RWPE1 (cell line): ENCODE results near the gene YIPF3.
A peak's percentile ranks its signal among the peaks of the same experiment; 100 is the strongest.
"Not testable (repeated sequence)": the region's sequence is repeated elsewhere in the genome, so short reads cannot be mapped to it uniquely, and the experiment has no call there.

Experiments used
- CTCF ChIA-PET: fragments of 350-600 bp; sonication (Branson Sonifier 250); formaldehyde crosslinking; extraction: SDS; loops from one replicate; lab custom pipeline; 2021; lab: Yijun Ruan, JAX
- POLR2A ChIA-PET: fragments of 400-600 bp; formaldehyde crosslinking; extraction: SDS; loops from one replicate; lab custom pipeline; 2020; ENCODE audit warnings: antibody characterized with exemption; ENCODE audit not compliant: low non-redundant PET; lab: Yijun Ruan, JAX
- DNase-seq: peaks from one replicate; pipeline ENCODE4 v3.0.0; 2012; ENCODE audit warnings: low spot score
- H3K27ac ChIP-seq: fragments of 450-650 bp; 2 replicates; pipeline ENCODE4 v1.5.1; 2017
- CTCF ChIP-seq: fragments of 450-650 bp; conservative IDR thresholded peaks from 2 replicates; pipeline ENCODE4 v1.5.1; 2017; ENCODE audit warnings: low read depth, mild to moderate bottlenecking

The YIPF3 gene

GRCh38 chr6:43468748-43469681 lies 47.7 kb downstream of the YIPF3 start:
- TF ChIP-seq CTCF, result no peak
- DNase-seq, result no peak
- ChIA-PET CTCF (interaction anchor here (0.7 kb wide), 1 partner anchor 11 kb away, joined by 4 read pairs; no protein-coding TSS in a partner anchor), POLR2A (no interaction called here)
- peak overlapping the region; percentile 29; the same call in 1 of the 2 replicates for H3K27ac ChIP-seq

DNA sequence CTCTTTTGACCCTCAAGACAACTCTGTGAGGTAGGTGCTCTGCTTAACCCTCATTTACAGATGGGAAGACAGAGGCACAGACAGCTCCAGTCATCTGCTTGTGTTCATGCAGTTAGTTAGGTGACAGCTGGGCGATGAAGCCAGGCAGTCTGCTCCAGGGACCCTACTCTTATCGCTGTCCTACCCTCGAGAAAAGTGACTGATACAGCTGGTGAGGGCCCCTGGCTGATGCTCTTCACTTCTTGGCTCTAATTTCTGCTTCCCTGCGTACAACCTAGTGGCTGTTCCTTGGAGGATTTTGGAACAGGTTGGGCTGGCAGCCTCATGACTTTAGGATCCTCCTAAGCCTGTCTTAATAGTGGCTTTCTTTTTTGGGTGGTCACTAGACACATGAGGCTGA lies 48.5 kb downstream of the YIPF3 start:
- DNase-seq, result no peak
- no peak overlapping the region for H3K27ac ChIP-seq
- no peak for TF ChIP-seq CTCF
- CTCF ChIA-PET, result no interaction called here
- POLR2A ChIA-PET, result no interaction called here

DNA sequence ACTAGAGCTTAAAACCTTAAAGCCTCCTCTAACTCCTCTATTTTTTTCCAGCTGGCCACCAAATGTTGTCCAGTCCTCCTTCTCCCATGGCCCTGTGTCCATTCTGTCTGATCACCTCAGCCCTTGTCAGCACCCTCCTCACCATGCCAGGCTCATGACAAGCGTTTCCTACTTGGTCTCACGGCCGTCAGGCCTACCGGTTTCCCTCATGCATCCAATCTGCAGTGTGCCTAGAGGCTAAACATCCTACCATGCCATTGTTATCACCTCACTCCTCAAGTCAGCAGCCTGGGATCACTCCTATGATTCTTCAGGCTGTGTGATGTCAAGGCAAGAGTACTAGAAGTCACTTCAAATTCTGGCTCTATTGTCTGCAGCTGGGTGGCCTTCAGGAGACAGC lies 49.0 kb downstream of the YIPF3 start:
- no peak for TF ChIP-seq CTCF
- POLR2A ChIA-PET, result no interaction called here
- CTCF ChIA-PET, result no interaction called here
- no peak for DNase-seq
- no peak overlapping the region for H3K27ac ChIP-seq

GRCh38 chr6:43467265-43467664 lies 49.5 kb downstream of the YIPF3 start:
- POLR2A ChIA-PET, CTCF ChIA-PET, H3K27ac ChIP-seq, DNase-seq: not testable (repeated sequence)

- H3K27ac ChIP-seq, result no peak overlapping the region
- no peak for TF ChIP-seq CTCF
- ChIA-PET POLR2A (no interaction called here), CTCF (interaction anchor here (1.0 kb wide), 1 partner anchor 12 kb away, joined by 5 read pairs; no protein-coding TSS in a partner anchor)
- no peak for DNase-seq
Measured at GRCh38 chr6:43465948-43466347, 50.8 kb downstream of the YIPF3 start.

- DNase-seq, result no peak
- ChIA-PET POLR2A (no interaction called here), CTCF (interaction anchor here (0.7 to 1.2 kb wide), 2 partner anchors 32 kb away, joined by 3 read pairs; no protein-coding TSS in a partner anchor)
- TF ChIP-seq CTCF, result no peak
- no peak overlapping the region for H3K27ac ChIP-seq
Measured at GRCh38 chr6:43464337-43464736, 52.4 kb downstream of the YIPF3 start.

DNA sequence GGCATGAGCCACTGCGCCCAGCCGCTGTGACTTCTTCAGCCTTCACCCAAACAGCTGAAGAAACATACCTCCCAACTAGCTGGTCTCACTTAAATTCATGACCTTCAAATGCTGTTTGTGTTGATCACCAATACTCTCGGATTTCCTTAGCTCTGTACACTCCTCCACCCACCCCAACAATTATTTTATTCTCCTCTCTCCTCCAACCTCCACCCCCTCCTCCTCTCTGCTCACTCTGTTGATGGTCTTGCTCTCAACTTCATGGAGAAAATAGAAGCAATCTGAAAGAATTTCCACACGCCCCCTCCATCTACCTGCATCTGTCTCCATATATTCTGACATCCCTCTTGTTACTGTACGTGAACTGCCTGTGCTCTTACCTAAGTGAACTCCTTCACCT lies 54.8 kb downstream of the YIPF3 start:
- DNase-seq, result no peak
- ChIA-PET POLR2A (no interaction called here), CTCF (no interaction called here)
- H3K27ac ChIP-seq, result no peak overlapping the region
- no peak for TF ChIP-seq CTCF
